B cell (primary cell): ENCODE results near the gene CIITA.

ENCODE experiments used
- CTCF ChIP-seq: fragments of 200-600 bp; IDR thresholded peaks from one replicate; pipeline ENCODE4 v1.8.0; 2022; ENCODE audit warnings: antibody characterized with exemption, mild to moderate bottlenecking
- EZH2 ChIP-seq: IDR thresholded peaks from 2 replicates; pipeline ENCODE4 v1.6.1; 2012; ENCODE audit warnings: borderline replicate concordance, low read depth, mild to moderate bottlenecking, moderate library complexity, low read length; ENCODE audit not compliant: insufficient read depth, poor library complexity, severe bottlenecking

GRCh38 chr16:10978124-10978523, 101.1 kb downstream of the CIITA start:
- TF ChIP-seq CTCF = no peak
- no peak for TF ChIP-seq EZH2
